Neuronal stem cell (in vitro differentiated cells): ENCODE results near the gene PERCC1.

Source experiments
- DNase-seq: peaks from one replicate; pipeline ENCODE4 v3.0.0-alpha.2; 2013; ENCODE audit warnings: low spot score
- H2AFZ ChIP-seq: one replicate; pipeline ENCODE4 v1.6.1; 2013; ENCODE audit warnings: mild to moderate bottlenecking, low read length, inconsistent platforms
- H2AK5ac ChIP-seq: 2 replicates; pipeline ENCODE4 v1.6.1; 2013; ENCODE audit warnings: low read depth, mild to moderate bottlenecking, inconsistent platforms, low read length, moderate library complexity, mixed read lengths
- H2BK120ac ChIP-seq: 2 replicates; pipeline ENCODE4 v1.6.1; 2013; ENCODE audit warnings: low read depth, mild to moderate bottlenecking, inconsistent platforms, low read length, moderate library complexity, mixed read lengths
- H2BK12ac ChIP-seq: one replicate; pipeline ENCODE4 v1.6.1; 2013; ENCODE audit warnings: low read length, inconsistent platforms
- H2BK15ac ChIP-seq: 2 replicates; pipeline ENCODE4 v1.6.1; 2013; ENCODE audit warnings: mild to moderate bottlenecking, low read length, inconsistent platforms, mixed read lengths
- H2BK5ac ChIP-seq: one replicate; pipeline ENCODE4 v1.6.1; 2013; ENCODE audit warnings: inconsistent platforms, mild to moderate bottlenecking, low read length, moderate library complexity
- H3K14ac ChIP-seq: one replicate; pipeline ENCODE4 v1.6.1; 2013; ENCODE audit warnings: low read length, inconsistent platforms
- H3K18ac ChIP-seq: 2 replicates; pipeline ENCODE4 v1.6.1; 2013; ENCODE audit warnings: low read length, inconsistent platforms
- H3K23ac ChIP-seq: 2 replicates; pipeline ENCODE4 v1.6.1; 2013; ENCODE audit warnings: low read depth, mild to moderate bottlenecking, mixed read lengths, low read length, inconsistent platforms; ENCODE audit not compliant: poor library complexity
- H3K27ac ChIP-seq: replicated peaks from 3 replicates; pipeline ENCODE4 v1.5.1; 2013; ENCODE audit warnings: low read length, inconsistent platforms
- H3K27me3 ChIP-seq, 3 experiments: 2 replicates each; pipeline ENCODE4 v1.6.1; 2013; ENCODE audit warnings: low read length in 3 of 3, mild to moderate bottlenecking in 2 of 3, inconsistent platforms in 1 of 3, low read depth in 1 of 3, mixed read lengths in 1 of 3, moderate library complexity in 1 of 3; ENCODE audit not compliant: control insufficient read depth in 3 of 3, insufficient read depth in 3 of 3
- H3K36me3 ChIP-seq, 2 donors: replicated peaks in 1 of 2; 2 replicates each; pipeline ENCODE4 v1.6.1; 2013; ENCODE audit warnings: low read length in 2 of 2; ENCODE audit not compliant: control insufficient read depth in 2 of 2, insufficient read depth in 2 of 2
- H3K4ac ChIP-seq: 2 replicates; pipeline ENCODE4 v1.6.1; 2013; ENCODE audit warnings: inconsistent platforms, mild to moderate bottlenecking, low read length, moderate library complexity
- H3K4me1 ChIP-seq, 2 donors: 1 replicate in 1 of 2; 2 replicates in 1 of 2; pipeline ENCODE4 v1.6.1; 2013; ENCODE audit warnings: low read length in 2 of 2, low read depth in 1 of 2; ENCODE audit not compliant: control insufficient read depth in 2 of 2, insufficient read depth in 1 of 2
- H3K4me2 ChIP-seq: one replicate; pipeline ENCODE4 v1.6.1; 2013; ENCODE audit warnings: mild to moderate bottlenecking, low read length, inconsistent platforms; ENCODE audit not compliant: insufficient read depth, poor library complexity, severe bottlenecking
- H3K4me3 ChIP-seq, 2 donors: 2 replicates each; pipeline ENCODE4 v1.5.1; 2013; ENCODE audit warnings: low read length in 2 of 2, mild to moderate bottlenecking in 2 of 2, inconsistent platforms in 1 of 2, moderate library complexity in 1 of 2
- H3K79me1 ChIP-seq: one replicate; pipeline ENCODE4 v1.6.1; 2013; ENCODE audit warnings: low read depth, mild to moderate bottlenecking, inconsistent platforms, low read length, moderate library complexity
- H3K9ac ChIP-seq: one replicate; pipeline ENCODE4 v1.6.1; 2013; ENCODE audit warnings: mild to moderate bottlenecking, low read depth, low read length, inconsistent platforms; ENCODE audit not compliant: poor library complexity
- H3K9me3 ChIP-seq, 2 donors: replicated peaks in 1 of 2; 2 replicates each; pipeline versions ENCODE3 to v1.6.1; 2013; ENCODE audit warnings: low read length in 2 of 2, mild to moderate bottlenecking in 2 of 2, inconsistent platforms in 1 of 2, low read depth in 1 of 2, mixed read lengths in 1 of 2, moderate library complexity in 1 of 2; ENCODE audit not compliant: control insufficient read depth in 2 of 2, insufficient read depth in 1 of 2
- H4K8ac ChIP-seq: one replicate; pipeline ENCODE4 v1.6.1; 2013; ENCODE audit warnings: low read depth, mild to moderate bottlenecking, inconsistent platforms, low read length, moderate library complexity
- H4K91ac ChIP-seq: one replicate; pipeline ENCODE4 v1.6.1; 2013; ENCODE audit warnings: low read length, low read depth, mild to moderate bottlenecking, inconsistent platforms; ENCODE audit not compliant: poor library complexity
- WGBS, 2 donors: extraction: QIAGEN DNeasy Blood & Tissue Kit; methylation state at CpG; one replicate each; pipeline ENCODE4 v1.1.7; 2013; ENCODE audit warnings: missing lambda C conversion rate in 2 of 2, mixed read lengths in 1 of 2; ENCODE audit not compliant: insufficient read length in 2 of 2, insufficient replicate concordance in 1 of 2; ENCODE audit errors: extremely low coverage in 2 of 2; 5-methylcytosine and 5-hydroxymethylcytosine counted together

Gene PERCC1

GRCh38 chr16:1412847-1413246, 18.0 kb upstream of the PERCC1 start:
- DNase-seq: no peak
- Histone ChIP-seq H3K4me3 (no peak overlapping the region), H3K4ac (no peak overlapping the region), H3K9ac (no peak overlapping the region), H2AK5ac (no peak overlapping the region), H3K4me2 (no peak overlapping the region), H3K36me3 (peaks cover 3 to 14% of the 10 kb centered on the region in 2 donors), H3K23ac (no peak overlapping the region), H2AFZ (no peak overlapping the region), H3K14ac (no peak overlapping the region), H3K9me3 (no peaks in the 10 kb centered on the region), H3K27ac (no peak overlapping the region), H2BK15ac (no peak overlapping the region), H4K8ac (no peak overlapping the region), H2BK12ac (no peak overlapping the region), H4K91ac (no peak overlapping the region), H3K27me3 (no peaks in the 10 kb centered on the region), H3K4me1 (peaks cover 2 to 7% of the 10 kb centered on the region in 2 donors), H2BK5ac (no peak overlapping the region), H3K18ac (no peak overlapping the region), H3K79me1 (peaks cover 8% of the 10 kb centered on the region), H2BK120ac (no peak overlapping the region)
- WGBS, 2 donors: no CpG with 5 or more reads among the region's 2 CpGs

GRCh38 chr16:1413684-1414531, 17.0 kb upstream of the PERCC1 start:
- DNase-seq: peak; percentile 50
- no CpG with 5 or more reads among the region's 85 CpGs for WGBS, 2 donors
- no peak overlapping the region for H3K27ac ChIP-seq

GRCh38 chr16:1414532-1415260, 16.2 kb upstream of the PERCC1 start, which contains the start of gene UNKL:
UNKL (minus strand) TSS chr16:1414704; CDS start chr16:1414691, 13 bp downstream.
- DNase-seq: peak; percentile 70
- H2AK5ac ChIP-seq: peak within 1 kb of the TSS; percentile 91
- H3K14ac ChIP-seq: peak within 1 kb of the TSS; percentile 21
- peak within 1 kb of the TSS; percentile 73 for H2BK12ac ChIP-seq
- H3K18ac ChIP-seq: peak within 1 kb of the TSS; percentile 96
- no peaks in the 10 kb centered on the region for H3K27me3 ChIP-seq
- peak within 1 kb of the TSS; percentile 80 for H3K23ac ChIP-seq
- peak within 1 kb of the TSS; percentile 37 for H3K4ac ChIP-seq
- H2BK5ac ChIP-seq: peak within 1 kb of the TSS; percentile 95
- peak within 1 kb of the TSS; percentile 73 for H3K4me2 ChIP-seq
- WGBS, 2 donors: no CpG with 5 or more reads among the region's 72 CpGs
- H2BK15ac ChIP-seq: peak within 1 kb of the TSS; percentile 81
- H3K4me3 ChIP-seq: peak within 1 kb of the TSS; percentile 65 to 98
- H3K79me1 ChIP-seq: peaks cover 4% of the 10 kb centered on the region
- H3K27ac ChIP-seq: no peak within 1 kb of the TSS
- H2BK120ac ChIP-seq: peak within 1 kb of the TSS; percentile 16
- H3K9me3 ChIP-seq: no peaks in the 10 kb centered on the region
- H2AFZ ChIP-seq: peak within 1 kb of the TSS; percentile 87
- H4K8ac ChIP-seq: no peak within 1 kb of the TSS
- H4K91ac ChIP-seq: no peak within 1 kb of the TSS
- H3K9ac ChIP-seq: peak within 1 kb of the TSS; percentile 95
- peaks cover 3 to 15% of the 10 kb centered on the region in 2 donors for H3K36me3 ChIP-seq
- peaks cover 2 to 4% of the 10 kb centered on the region in 2 donors for H3K4me1 ChIP-seq

More at GRCh38 chr16:1413684-1414531, 17.0 kb upstream of the PERCC1 start:
- Histone ChIP-seq H3K79me1 (peaks cover 4% of the 10 kb centered on the region), H2AK5ac (peak overlapping the region; percentile 91), H2BK15ac (peak overlapping the region; percentile 81), H3K36me3 (peaks cover 3 to 14% of the 10 kb centered on the region in 2 donors), H4K8ac (no peak overlapping the region), H3K9me3 (no peaks in the 10 kb centered on the region), H2BK5ac (peak overlapping the region; percentile 95), H3K4me3 (peak overlapping the region; percentile 65 to 98), H3K4me1 (peaks cover 2 to 3% of the 10 kb centered on the region in 2 donors), H2BK120ac (peak overlapping the region; percentile 16), H3K18ac (peak overlapping the region; percentile 96), H3K9ac (peak overlapping the region; percentile 95), H3K23ac (peak overlapping the region; percentile 80), H3K27me3 (no peaks in the 10 kb centered on the region), H3K4me2 (peak overlapping the region; percentile 69), H3K14ac (peak overlapping the region; percentile 5), H2BK12ac (no peak overlapping the region), H3K4ac (peak overlapping the region; percentile 37), H2AFZ (peak overlapping the region; percentile 87), H4K91ac (no peak overlapping the region)

GRCh38 chr16:1416521-1416941, 14.3 kb upstream of the PERCC1 start:
- Histone ChIP-seq H3K27ac (no peak overlapping the region), H3K36me3 (peaks cover 3 to 12% of the 10 kb centered on the region in 2 donors)
- DNase-seq: no peak

More at GRCh38 chr16:1416521-1416941, 14.3 kb upstream of the PERCC1 start:
- Histone ChIP-seq H3K4ac (no peak overlapping the region), H2AFZ (no peak overlapping the region), H3K23ac (no peak overlapping the region), H2BK15ac (no peak overlapping the region), H3K79me1 (peaks cover 11% of the 10 kb centered on the region), H2AK5ac (no peak overlapping the region), H2BK5ac (no peak overlapping the region), H4K8ac (no peak overlapping the region), H4K91ac (no peak overlapping the region), H2BK12ac (no peak overlapping the region), H3K4me1 (peaks cover 5 to 8% of the 10 kb centered on the region in 2 donors), H3K9me3 (no peaks in the 10 kb centered on the region), H3K18ac (no peak overlapping the region), H3K4me2 (no peak overlapping the region), H2BK120ac (no peak overlapping the region), H3K4me3 (no peak overlapping the region), H3K9ac (no peak overlapping the region), H3K14ac (no peak overlapping the region), H3K27me3 (no peaks in the 10 kb centered on the region)
- WGBS, 2 donors: no CpG with 5 or more reads among the region's 3 CpGs
